D721Med (cell line): ENCODE results near the gene FOXD4L6.
"Not testable (repeated sequence)": the region's sequence is repeated elsewhere in the genome, so short reads cannot be mapped to it uniquely, and the experiment has no call there.

ENCODE experiments used
- DNase-seq: peaks from one replicate; pipeline ENCODE4 v3.0.0; 2011; ENCODE audit warnings: low spot score; ENCODE audit not compliant: insufficient read length
- FAIRE-seq: peaks from 2 replicates; lab custom pipeline; 2011; peaks lifted over from hg19 to GRCh38; lab: Jason Lieb, UNC

The FOXD4L6 gene

DNA sequence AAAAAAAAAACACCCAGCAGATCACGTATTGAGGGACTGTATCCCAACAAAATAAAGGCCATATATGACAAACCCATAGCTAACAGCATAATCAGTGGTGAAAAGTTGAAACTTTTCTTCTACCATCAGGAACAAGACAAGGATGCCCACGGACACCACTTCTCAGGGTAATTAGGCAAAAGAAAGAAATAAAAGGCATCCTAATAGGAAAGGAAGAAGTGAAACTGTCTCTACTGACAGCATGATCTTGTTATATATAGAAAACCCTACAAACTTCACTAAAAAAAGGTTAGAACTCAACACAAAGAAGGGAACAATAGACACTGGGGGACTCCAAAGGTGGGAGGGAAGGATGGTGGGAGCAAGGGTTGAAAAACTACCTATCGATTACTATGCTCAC lies 42.3 kb downstream of the FOXD4L6 start:
- not testable (repeated sequence) for DNase-seq, FAIRE-seq

DNA sequence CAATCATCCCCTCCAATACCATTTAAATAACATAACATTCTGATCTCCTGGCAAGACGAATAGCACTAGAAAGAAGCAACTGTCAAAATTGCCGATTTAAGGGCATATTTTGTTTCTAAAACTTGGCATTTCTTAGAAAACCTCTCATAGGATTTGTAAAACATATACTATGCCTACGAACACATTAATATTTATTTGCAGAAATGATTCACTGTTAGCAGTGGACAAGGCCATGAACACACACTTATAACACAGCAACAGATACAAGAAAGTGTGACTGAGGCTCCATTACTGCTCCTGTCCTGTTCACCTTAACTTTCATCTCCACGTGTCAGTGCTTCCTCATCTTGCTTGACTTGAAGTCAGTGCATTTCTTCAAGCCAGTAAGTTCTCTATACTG lies 46.1 kb downstream of the FOXD4L6 start:
- DNase-seq, FAIRE-seq: not testable (repeated sequence)

GRCh38 chr9:41079464-41079863 lies 49.0 kb downstream of the FOXD4L6 start:
- DNase-seq, FAIRE-seq: not testable (repeated sequence)

GRCh38 chr9:41077586-41077985 lies 50.9 kb downstream of the FOXD4L6 start:
- not testable (repeated sequence) for DNase-seq, FAIRE-seq
